SK-MEL-5 (cell line): ENCODE results near the gene SIGLEC1. TPM values are rescaled to one million over a fixed set of nuclear protein-coding genes. Genes with fewer than 3 reads are reported as not detected.

ENCODE experiments used
- DNase-seq: peaks from one replicate; pipeline ENCODE4 v3.0.0-alpha.2; 2016; ENCODE audit warnings: low read depth, low spot score
- in situ Hi-C: cut with HindIII; loops from 2 replicates; pipeline ENCODE4 v1.10.0; 2016; ENCODE audit warnings: low sequenced_read_pairs, high pct_unique_total_duplicates, low pct_unique_long_range_greater_than_20kb
- total RNA-seq: library from RNA; depleted of rRNA; stranded (reverse); fragments of >200 nt; shearing (Covaris generic); gene quantifications from 2 replicates; pipeline ENCODE4 v1.2.3, GENCODE V29; 2014

The SIGLEC1 gene
- total RNA-seq, 1 experiment from 2014 or later = not detected

- in situ Hi-C loops = no loop called here
These were observed 20.1 kb upstream of the SIGLEC1 start, which contains the start of gene HSPA12B for GRCh38 chr20:3732327-3733118. TSS of gene HSPA12B (plus strand) at chr20:3732685. CDS start at chr20:3738675, 5,990 bp downstream.

GRCh38 chr20:3731944-3732326, 19.5 kb upstream of the SIGLEC1 start:
- no peak for DNase-seq
- in situ Hi-C loops = no loop called here

More at GRCh38 chr20:3732327-3733118, 20.1 kb upstream of the SIGLEC1 start, which contains the start of gene HSPA12B:
- no peak for DNase-seq

GRCh38 chr20:3730803-3731672, 18.6 kb upstream of the SIGLEC1 start:
- DNase-seq = no peak
- in situ Hi-C loops = no loop called here

- in situ Hi-C loops = no loop called here
- DNase-seq = no peak
These were observed 17.6 kb upstream of the SIGLEC1 start for GRCh38 chr20:3729811-3730540.

GRCh38 chr20:3729378-3729777, 17.0 kb upstream of the SIGLEC1 start:
- in situ Hi-C loops = no loop called here

GRCh38 chr20:3728876-3729275, 16.5 kb upstream of the SIGLEC1 start:
- DNase-seq = no peak

More at GRCh38 chr20:3729378-3729777, 17.0 kb upstream of the SIGLEC1 start:
- no peak for DNase-seq

GRCh38 chr20:3728354-3728753, 16.0 kb upstream of the SIGLEC1 start:
- no peak for DNase-seq
- in situ Hi-C loops = no loop called here

More at GRCh38 chr20:3728876-3729275, 16.5 kb upstream of the SIGLEC1 start:
- in situ Hi-C loops = no loop called here

- in situ Hi-C loops = no loop called here
- peak; percentile 31 for DNase-seq
These were observed 15.1 kb upstream of the SIGLEC1 start for GRCh38 chr20:3727401-3728021.

GRCh38 chr20:3724356-3724755, 12.0 kb upstream of the SIGLEC1 start:
- in situ Hi-C loops = no loop called here
- DNase-seq = no peak

- in situ Hi-C loops = no loop called here
- no peak for DNase-seq
These were observed 10.9 kb upstream of the SIGLEC1 start for GRCh38 chr20:3723284-3723683.

GRCh38 chr20:3721912-3722311, 9.5 kb upstream of the SIGLEC1 start:
- DNase-seq = no peak
- in situ Hi-C loops = no loop called here

- no peak for DNase-seq
- in situ Hi-C loops = no loop called here
These were observed 8.2 kb upstream of the SIGLEC1 start for GRCh38 chr20:3720626-3721025.

- DNase-seq = no peak
- in situ Hi-C loops = no loop called here
These were observed 7.7 kb upstream of the SIGLEC1 start for GRCh38 chr20:3720068-3720467.

GRCh38 chr20:3719046-3719445, 6.6 kb upstream of the SIGLEC1 start:
- DNase-seq = no peak
- in situ Hi-C loops = no loop called here

GRCh38 chr20:3716195-3716834, 3.9 kb upstream of the SIGLEC1 start:
- in situ Hi-C loops = no loop called here
- DNase-seq = peak; percentile 81

GRCh38 chr20:3714092-3714491, 1.7 kb upstream of the SIGLEC1 start:
- in situ Hi-C loops = no loop called here

GRCh38 chr20:3711484-3711941, 887 bp downstream of the SIGLEC1 start:
- in situ Hi-C loops = no loop called here
- DNase-seq = no peak

More at GRCh38 chr20:3714092-3714491, 1.7 kb upstream of the SIGLEC1 start:
- no peak for DNase-seq
